Measurements from ENCODE around the gene CORIN.

DNA sequence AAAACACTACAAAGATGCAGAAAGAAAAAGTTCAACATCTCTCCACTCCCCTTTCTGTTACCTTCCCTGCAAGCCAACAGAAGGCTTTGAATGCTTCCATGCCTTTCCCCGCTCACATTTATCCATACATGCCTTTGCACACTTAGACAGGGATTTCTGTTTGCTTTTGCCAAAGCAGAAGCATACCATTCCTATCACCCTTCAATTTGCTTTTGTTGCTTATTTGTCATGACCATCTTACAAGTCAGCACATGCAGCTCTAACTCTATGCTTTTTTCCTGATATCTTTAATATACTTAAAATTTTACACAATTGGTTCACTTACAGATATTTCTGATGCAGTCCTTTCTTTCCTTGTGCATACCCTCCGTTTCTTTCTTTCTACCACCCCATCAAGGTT lies 169.6 kb downstream of the CORIN start:
- TF ChIP-seq POLR2A (IDR thresholded peaks at IDR 0.05): no peak
- TF ChIP-seq, protein P1, sequence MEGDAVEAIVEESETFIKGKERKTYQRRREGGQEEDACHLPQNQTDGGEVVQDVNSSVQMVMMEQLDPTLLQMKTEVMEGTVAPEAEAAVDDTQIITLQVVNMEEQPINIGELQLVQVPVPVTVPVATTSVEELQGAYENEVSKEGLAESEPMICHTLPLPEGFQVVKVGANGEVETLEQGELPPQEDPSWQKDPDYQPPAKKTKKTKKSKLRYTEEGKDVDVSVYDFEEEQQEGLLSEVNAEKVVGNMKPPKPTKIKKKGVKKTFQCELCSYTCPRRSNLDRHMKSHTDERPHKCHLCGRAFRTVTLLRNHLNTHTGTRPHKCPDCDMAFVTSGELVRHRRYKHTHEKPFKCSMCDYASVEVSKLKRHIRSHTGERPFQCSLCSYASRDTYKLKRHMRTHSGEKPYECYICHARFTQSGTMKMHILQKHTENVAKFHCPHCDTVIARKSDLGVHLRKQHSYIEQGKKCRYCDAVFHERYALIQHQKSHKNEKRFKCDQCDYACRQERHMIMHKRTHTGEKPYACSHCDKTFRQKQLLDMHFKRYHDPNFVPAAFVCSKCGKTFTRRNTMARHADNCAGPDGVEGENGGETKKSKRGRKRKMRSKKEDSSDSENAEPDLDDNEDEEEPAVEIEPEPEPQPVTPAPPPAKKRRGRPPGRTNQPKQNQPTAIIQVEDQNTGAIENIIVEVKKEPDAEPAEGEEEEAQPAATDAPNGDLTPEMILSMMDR (IDR thresholded peaks at IDR 0.05): no peak
- TF ChIP-seq POLR2AphosphoS5 (IDR thresholded peaks at IDR 0.05): no peak
- no peak for TF ChIP-seq EP300 (IDR thresholded peaks at IDR 0.05)
